ENCODE measurements around the gene HSPA2. TPM values are rescaled to one million over a fixed set of nuclear protein-coding genes. Genes with fewer than 3 reads are reported as not detected.
A peak's percentile ranks its signal among the peaks of the same experiment; 100 is the strongest.

The HSPA2 gene
- total RNA-seq, 2 donors from 2014 or later: 4.0 to 19.7 TPM

GRCh38 chr14:64544607-64545312 lies 4.2 kb downstream of the HSPA2 start:
- no peak overlapping the region for H3K4me3 ChIP-seq
- DNase-seq: no peak

DNA sequence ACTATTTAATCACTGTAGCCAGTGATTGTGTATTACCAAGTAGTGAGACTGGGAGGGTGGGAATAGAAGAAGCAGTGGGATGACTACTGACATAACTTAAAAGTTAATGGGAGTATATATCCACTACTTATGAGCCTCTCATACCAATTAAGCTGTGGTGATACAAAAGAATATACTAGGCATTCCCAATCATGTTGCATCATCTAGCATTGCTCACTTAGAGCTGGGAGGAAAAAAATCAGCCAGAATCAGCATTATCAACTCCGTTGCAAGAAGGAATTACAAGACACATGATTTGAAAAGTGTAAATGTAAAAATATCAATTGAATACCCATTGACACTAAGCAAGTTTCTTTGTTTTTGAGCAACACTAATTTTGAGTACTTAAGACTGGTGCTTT lies 8.5 kb downstream of the HSPA2 start:
- Histone ChIP-seq H3K36me3 (replicated peaks in 1 of 2; ENCODE audit: insufficient read depth in 1 of 2, low read depth in 2 of 2) (no peaks in the 10 kb centered on the region), H3K9me3 (no peaks in the 10 kb centered on the region), H3K27ac (peak overlapping the region in 3 of 4 donors; percentile 74 to 85 (median 78)), H3K27me3 (no peaks in the 10 kb centered on the region), H3K4me1 (peaks cover 11% of the 10 kb centered on the region), H3K4me3 (no peak overlapping the region)
- TF ChIP-seq, protein P1, sequence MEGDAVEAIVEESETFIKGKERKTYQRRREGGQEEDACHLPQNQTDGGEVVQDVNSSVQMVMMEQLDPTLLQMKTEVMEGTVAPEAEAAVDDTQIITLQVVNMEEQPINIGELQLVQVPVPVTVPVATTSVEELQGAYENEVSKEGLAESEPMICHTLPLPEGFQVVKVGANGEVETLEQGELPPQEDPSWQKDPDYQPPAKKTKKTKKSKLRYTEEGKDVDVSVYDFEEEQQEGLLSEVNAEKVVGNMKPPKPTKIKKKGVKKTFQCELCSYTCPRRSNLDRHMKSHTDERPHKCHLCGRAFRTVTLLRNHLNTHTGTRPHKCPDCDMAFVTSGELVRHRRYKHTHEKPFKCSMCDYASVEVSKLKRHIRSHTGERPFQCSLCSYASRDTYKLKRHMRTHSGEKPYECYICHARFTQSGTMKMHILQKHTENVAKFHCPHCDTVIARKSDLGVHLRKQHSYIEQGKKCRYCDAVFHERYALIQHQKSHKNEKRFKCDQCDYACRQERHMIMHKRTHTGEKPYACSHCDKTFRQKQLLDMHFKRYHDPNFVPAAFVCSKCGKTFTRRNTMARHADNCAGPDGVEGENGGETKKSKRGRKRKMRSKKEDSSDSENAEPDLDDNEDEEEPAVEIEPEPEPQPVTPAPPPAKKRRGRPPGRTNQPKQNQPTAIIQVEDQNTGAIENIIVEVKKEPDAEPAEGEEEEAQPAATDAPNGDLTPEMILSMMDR (IDR thresholded peaks at IDR 0.05): no peak
- TF ChIP-seq POLR2A (IDR thresholded peaks at IDR 0.05): no peak
- no peak for ATAC-seq
- no peak for DNase-seq
- intact Hi-C loops (cut with DNase I): no loop called here
- 53 to 62% methylated on average over 1 of the region's 1 CpG for WGBS, 2 donors

More at GRCh38 chr14:64544607-64545312, 4.2 kb downstream of the HSPA2 start:
- H3K9me3 ChIP-seq: no peaks in the 10 kb centered on the region
- 48 to 57% methylated on average over 5 of the region's 5 CpGs for WGBS, 2 donors
- H3K27me3 ChIP-seq: no peaks in the 10 kb centered on the region
- intact Hi-C loops (cut with DNase I): no loop called here
- H3K4me1 ChIP-seq: peaks cover 22% of the 10 kb centered on the region
- TF ChIP-seq, protein P1 (IDR thresholded peaks at IDR 0.05): no peak
- no peak for TF ChIP-seq POLR2A (IDR thresholded peaks at IDR 0.05)
- no peak for ATAC-seq
- H3K36me3 ChIP-seq (replicated peaks in 1 of 2; ENCODE audit: insufficient read depth in 1 of 2, low read depth in 2 of 2): no peaks in the 10 kb centered on the region
- H3K27ac ChIP-seq: no peak overlapping the region

- Histone ChIP-seq H3K36me3 (replicated peaks in 1 of 2; ENCODE audit: insufficient read depth in 1 of 2, low read depth in 2 of 2) (no peaks in the 10 kb centered on the region), H3K4me3 (peak within 1 kb of the TSS in 1 of 2 donors; percentile 14), H3K27ac (peak within 1 kb of the TSS; percentile 12 to 85 (median 76)), H3K27me3 (no peaks in the 10 kb centered on the region), H3K4me1 (peaks cover 11% of the 10 kb centered on the region), H3K9me3 (no peaks in the 10 kb centered on the region)
- ATAC-seq (peak; percentile 94), DNase-seq (peak; percentile 62 to 79 (median 66))
- 3 to 9% methylated on average over 22 to 54 of the region's 54 CpGs for WGBS, 2 donors
- intact Hi-C loops (cut with DNase I): loop anchor here (10.0 kb wide), 1 partner anchor 75 kb away; no protein-coding TSS in a partner anchor
- TF ChIP-seq POLR2A (IDR thresholded peaks at IDR 0.05): peak; percentile 43 to 62 (median 45)
- TF ChIP-seq, protein P1 (IDR thresholded peaks at IDR 0.05): peak in 1 of 7 experiments; percentile 12
These were observed 9.5 kb downstream of the HSPA2 start, which contains the start of gene PPP1R36 for GRCh38 chr14:64549791-64550620. Gene PPP1R36, plus strand, starts transcription at chr14:64549961. Its CDS starts 37 bp downstream, at chr14:64549998.

GRCh38 chr14:64550621-64551333 lies 10.2 kb downstream of the HSPA2 start:
- Histone ChIP-seq H3K27ac (peak overlapping the region in 3 of 4 donors; percentile 74 to 85 (median 78)), H3K4me3 (no peak overlapping the region), H3K27me3 (no peaks in the 10 kb centered on the region), H3K9me3 (no peaks in the 10 kb centered on the region), H3K36me3 (replicated peaks in 1 of 2; ENCODE audit: insufficient read depth in 1 of 2, low read depth in 2 of 2) (no peaks in the 10 kb centered on the region), H3K4me1 (peaks cover 11% of the 10 kb centered on the region)
- DNase-seq: no peak
- ATAC-seq: peak; percentile 54
- TF ChIP-seq, protein P1 (IDR thresholded peaks at IDR 0.05): no peak
- no peak for TF ChIP-seq POLR2A (IDR thresholded peaks at IDR 0.05)
- intact Hi-C loops (cut with DNase I): loop anchor here (10.0 kb wide), 1 partner anchor 74 kb away; no protein-coding TSS in a partner anchor
- 23 to 26% methylated on average over 7 of the region's 7 CpGs for WGBS, 2 donors
